ENCODE data around the gene TMC1.
A peak's percentile ranks its signal among the peaks of the same experiment; 100 is the strongest.

TMC1 gene

DNA sequence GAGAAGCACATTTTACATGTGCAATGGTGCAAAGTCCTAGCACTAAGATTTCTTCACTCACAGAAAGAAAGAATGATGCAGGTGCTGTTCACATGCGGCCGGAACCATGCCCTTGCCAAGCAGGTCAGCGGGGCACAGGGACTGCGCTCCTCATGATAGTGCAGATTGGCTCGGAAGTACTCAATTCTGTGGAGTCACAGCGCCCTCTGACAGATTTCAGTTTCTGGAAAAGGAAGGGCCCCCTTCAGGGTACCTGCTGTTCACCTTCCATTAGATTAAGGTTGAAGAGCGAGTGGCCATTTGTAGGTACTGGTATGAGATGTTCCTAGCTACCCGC is 75.7 kb downstream of the TMC1 start:
- no peak overlapping the region for H3K4me3 ChIP-seq (ENCODE audit: low read depth, low read length)
- DNase-seq (ENCODE audit: low read depth), result no peak

DNA sequence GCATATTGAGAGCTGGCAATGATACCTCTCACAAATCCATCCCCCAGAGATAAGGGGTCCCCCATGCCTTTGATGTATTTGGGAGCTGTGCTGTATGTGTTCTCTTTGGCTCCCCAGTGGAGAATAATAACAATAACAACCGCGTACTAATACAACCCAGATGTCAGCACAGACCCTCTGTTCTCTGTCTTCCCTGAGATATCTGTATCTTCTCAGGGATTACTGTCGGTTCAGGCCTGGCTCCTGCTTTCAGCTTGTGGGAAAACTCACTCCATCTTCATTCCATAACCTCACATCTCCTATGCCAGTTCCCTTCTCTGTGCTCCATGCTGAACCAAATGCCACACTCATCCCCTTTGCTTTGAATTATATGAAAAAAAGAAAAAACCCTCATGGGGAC is 76.2 kb downstream of the TMC1 start:
- no peak for DNase-seq (ENCODE audit: low read depth)
- H3K4me3 ChIP-seq (ENCODE audit: low read depth, low read length), result no peak overlapping the region

DNA sequence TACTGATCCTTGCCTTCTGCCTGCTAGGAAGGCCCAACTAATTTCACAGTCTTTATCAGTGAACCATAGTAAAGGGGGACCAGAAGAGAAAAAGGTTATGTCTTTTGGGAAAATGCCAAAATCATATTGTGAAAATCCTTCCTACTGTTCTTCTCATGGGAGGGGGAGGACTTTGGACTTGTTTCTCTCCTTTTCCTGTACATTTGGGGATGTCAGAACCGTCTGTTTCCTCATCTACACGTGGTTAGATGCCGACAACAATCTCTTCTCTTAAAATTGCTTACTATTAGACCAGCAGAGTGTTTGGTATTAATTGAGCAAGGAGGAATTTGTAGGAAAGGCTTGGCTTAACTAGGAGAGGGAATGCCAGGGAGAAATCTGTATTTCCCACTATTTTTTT is 77.2 kb downstream of the TMC1 start:
- H3K4me3 ChIP-seq (ENCODE audit: low read depth, low read length), result no peak overlapping the region
- DNase-seq (ENCODE audit: low read depth), result no peak

- H3K4me3 ChIP-seq (ENCODE audit: low read depth, low read length), result no peak overlapping the region
- no peak for DNase-seq (ENCODE audit: low read depth)
These were observed 78.6 kb downstream of the TMC1 start for GRCh38 chr9:72599874-72600534.

DNA sequence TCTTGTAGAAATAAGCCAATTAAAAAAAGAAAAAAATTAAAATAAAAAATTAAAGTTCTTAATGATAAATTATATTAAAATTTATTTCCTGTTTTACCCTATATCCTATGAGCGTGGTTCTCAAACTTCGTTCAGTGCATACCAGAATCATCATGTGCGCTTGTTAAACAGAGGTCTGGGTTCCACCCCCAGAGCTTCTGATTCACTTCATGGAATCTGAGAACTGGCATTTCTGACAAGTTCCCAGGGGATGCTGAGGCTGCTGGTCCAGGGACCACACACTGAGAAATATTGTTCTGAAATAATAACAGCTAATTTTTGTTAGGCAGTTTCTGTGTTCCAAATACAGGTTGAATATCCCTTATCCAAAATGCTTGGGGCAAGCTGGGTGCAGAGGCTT is 79.3 kb downstream of the TMC1 start:
- DNase-seq (ENCODE audit: low read depth), result peak; percentile 48

GRCh38 chr9:72601615-72602014 is 80.2 kb downstream of the TMC1 start:
- no peak overlapping the region for H3K4me3 ChIP-seq (ENCODE audit: low read depth, low read length)
- DNase-seq (ENCODE audit: low read depth), result no peak

More for the DNA sequence above, 79.3 kb downstream of the TMC1 start:
- no peak overlapping the region for H3K4me3 ChIP-seq (ENCODE audit: low read depth, low read length)

DNA sequence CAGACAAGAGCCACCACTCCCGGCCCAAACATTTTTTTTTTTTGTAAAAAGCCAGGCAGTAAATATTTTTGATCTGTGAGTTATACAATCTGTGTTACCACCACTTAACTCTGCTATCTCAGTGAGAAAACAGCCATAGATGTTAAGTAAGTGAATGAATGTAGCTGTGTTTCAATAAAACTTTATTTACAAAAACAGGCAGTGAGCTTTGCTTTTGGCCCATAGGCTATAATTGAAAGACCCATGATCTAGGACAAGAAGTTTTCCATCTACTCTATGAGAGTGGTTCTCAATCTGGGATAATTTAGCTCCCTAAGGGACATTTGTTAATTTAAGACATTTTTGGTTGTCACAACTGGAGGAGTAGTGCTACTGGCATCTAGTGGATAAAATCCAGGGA is 91.0 kb downstream of the TMC1 start:
- no peak for DNase-seq (ENCODE audit: low read depth)
- no peak overlapping the region for H3K4me3 ChIP-seq (ENCODE audit: low read depth, low read length)

DNA sequence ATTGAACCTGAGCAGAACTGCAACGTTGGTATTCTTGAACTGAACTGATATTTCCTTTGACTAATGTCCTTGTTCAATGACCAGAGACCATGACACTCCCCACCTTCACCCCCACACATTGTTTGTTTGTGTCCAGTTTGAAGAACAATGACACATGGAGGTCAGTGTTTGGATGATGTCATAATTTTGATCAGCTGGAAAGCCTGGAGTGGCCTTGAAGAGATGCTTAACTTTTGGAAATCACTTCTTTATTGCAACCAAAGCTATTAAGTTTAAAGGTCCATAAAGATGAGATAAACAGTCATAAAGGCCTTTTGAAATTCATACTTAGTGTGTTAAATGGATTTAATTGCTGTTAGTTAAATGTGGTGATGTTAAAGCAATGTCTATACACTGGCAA is 92.7 kb downstream of the TMC1 start:
- H3K4me3 ChIP-seq (ENCODE audit: low read depth, low read length), result no peak overlapping the region
- DNase-seq (ENCODE audit: low read depth), result no peak

DNA sequence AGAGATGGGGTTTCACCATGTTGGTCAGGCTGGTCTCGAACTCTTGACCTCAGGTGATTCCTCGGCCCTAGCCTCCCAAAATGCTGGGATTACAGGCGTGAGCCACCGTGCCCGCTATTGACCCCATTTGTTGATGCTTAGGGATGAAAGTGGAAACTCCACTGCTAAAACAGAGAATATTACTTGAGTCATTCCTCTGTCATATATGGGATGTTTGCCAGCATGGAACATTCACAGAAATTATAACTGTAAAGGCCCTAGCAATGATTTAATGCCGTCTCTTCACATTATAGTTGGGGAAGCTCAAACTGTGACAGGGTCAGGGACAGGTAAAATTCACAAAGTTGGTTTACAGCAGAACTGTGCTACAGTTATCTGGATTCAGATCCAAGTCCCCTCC is 94.5 kb downstream of the TMC1 start:
- DNase-seq (ENCODE audit: low read depth), result no peak
- H3K4me3 ChIP-seq (ENCODE audit: low read depth, low read length), result no peak overlapping the region

DNA sequence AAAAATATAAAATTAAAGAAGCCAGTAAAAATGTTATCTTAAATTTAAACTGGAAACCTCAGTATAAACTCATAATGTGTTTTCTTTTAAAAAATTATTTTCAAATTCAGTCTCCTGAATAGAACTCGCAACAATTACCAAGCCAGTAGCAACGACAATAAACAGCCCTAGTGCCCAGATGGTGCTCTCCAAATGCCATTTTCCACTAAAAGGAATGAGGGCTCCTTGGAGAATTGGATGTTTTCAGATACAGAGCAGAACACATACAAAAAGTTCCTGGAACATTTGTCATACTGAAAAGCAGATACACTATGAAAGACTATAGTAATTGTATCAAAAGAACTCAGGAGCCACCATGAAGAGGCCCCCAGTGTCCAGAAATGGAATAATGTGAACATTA is 97.4 kb downstream of the TMC1 start:
- DNase-seq (ENCODE audit: low read depth), result no peak
- no peak overlapping the region for H3K4me3 ChIP-seq (ENCODE audit: low read depth, low read length)

DNA sequence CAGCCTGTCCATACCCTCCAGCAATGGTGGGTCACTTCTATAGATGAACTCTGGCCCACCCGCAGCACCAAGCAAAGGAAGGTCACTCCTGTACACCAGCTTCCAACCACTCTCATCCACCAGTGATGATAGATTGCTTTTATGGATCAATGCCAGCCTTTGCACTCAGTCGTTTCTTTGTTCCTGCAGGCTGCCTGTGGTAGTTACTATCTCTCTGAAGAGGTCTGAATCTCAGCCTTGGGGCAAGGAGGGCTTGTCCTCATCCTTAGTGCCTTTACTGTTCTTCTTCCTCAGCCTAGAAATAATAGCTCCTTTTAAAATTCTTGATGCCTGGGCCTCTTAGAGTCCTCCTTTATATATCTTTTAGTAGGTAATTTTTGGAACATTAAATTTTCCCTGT is 100.8 kb downstream of the TMC1 start:
- DNase-seq (ENCODE audit: low read depth), result no peak
- no peak overlapping the region for H3K4me3 ChIP-seq (ENCODE audit: low read depth, low read length)

- H3K4me3 ChIP-seq (ENCODE audit: low read depth, low read length), result no peak overlapping the region
- no peak for DNase-seq (ENCODE audit: low read depth)
These were observed 101.7 kb downstream of the TMC1 start for GRCh38 chr9:72623156-72623555.

GRCh38 chr9:72627147-72627546 is 105.7 kb downstream of the TMC1 start:
- DNase-seq (ENCODE audit: low read depth), result no peak
- H3K4me3 ChIP-seq (ENCODE audit: low read depth, low read length), result no peak overlapping the region

DNA sequence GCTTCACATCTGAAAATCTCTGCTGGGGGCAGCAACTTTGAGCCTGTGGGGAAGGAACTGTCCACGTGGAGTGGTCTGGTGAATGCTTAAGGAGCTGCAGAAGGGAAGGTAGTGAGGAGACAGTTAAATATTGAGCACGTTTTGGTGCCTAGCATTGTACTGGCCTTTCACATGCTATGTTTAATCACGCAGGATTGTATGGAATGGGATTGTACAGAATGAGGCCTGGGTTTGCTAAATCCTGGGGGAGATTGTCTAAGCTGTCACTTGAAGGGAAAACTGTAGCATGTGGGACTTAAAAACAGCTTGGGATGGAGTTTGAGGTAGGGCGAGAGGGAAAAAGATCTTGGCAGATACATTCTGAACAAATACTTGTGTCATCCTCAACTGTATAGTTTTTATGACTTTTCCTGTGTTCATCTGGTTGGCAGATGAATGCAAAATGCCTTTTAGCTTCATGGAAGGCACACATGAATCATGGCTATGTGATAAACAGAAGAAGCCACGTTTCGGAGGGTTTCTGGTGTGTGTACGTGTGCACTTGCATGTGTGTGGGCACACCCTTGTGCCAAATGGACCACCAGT is 106.6 kb downstream of the TMC1 start:
- no peak overlapping the region for H3K4me3 ChIP-seq (ENCODE audit: low read depth, low read length)
- no peak for DNase-seq (ENCODE audit: low read depth)

GRCh38 chr9:72633966-72634365 is 112.6 kb downstream of the TMC1 start:
- no peak overlapping the region for H3K4me3 ChIP-seq (ENCODE audit: low read depth, low read length)
- DNase-seq (ENCODE audit: low read depth), result peak; percentile 49

GRCh38 chr9:72635197-72635596 is 113.8 kb downstream of the TMC1 start:
- no peak for DNase-seq (ENCODE audit: low read depth)

DNA sequence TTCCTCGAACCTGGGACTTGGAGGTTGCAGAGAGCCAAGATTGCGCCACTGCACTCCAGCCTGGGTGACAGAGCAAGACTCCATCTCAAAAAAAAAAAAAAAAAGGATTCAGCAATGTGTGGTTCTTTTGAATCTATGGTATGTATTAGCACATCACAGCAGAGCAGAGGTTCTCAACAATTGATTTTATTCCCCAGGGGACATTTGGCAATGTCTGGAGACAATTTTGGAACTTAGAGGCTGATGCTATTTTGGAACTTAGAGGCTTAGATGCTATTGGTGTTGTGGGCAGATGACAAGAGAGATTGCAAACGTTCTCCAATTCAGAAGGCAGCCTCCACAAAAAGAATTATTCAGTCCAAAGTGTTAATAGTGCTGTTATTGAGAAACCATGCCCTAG is 115.2 kb downstream of the TMC1 start:
- no peak for DNase-seq (ENCODE audit: low read depth)
- no peak overlapping the region for H3K4me3 ChIP-seq (ENCODE audit: low read depth, low read length)

More at GRCh38 chr9:72635197-72635596, 113.8 kb downstream of the TMC1 start:
- H3K4me3 ChIP-seq (ENCODE audit: low read depth, low read length), result no peak overlapping the region

DNA sequence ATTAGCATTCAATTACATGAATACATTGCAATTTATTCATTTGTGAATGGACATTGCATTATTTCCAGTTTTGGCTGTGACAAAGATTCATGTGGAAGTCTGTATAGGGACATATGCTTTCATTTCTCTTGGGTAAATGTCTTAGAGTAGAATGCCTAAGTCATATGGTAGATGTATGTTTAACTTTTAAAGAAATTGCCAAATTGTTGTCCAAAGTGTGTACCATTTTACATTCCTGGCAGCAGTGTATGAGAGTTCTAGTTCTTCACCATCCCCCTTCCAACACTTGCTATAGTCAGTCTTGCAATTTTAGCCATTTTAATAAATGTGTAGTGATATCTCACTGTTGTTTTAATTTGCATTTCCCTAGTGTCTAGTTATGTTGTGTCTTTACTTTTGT is 122.2 kb downstream of the TMC1 start:
- no peak overlapping the region for H3K4me3 ChIP-seq (ENCODE audit: low read depth, low read length)
- no peak for DNase-seq (ENCODE audit: low read depth)

GRCh38 chr9:72646061-72646460 is 124.7 kb downstream of the TMC1 start:
- no peak overlapping the region for H3K4me3 ChIP-seq (ENCODE audit: low read depth, low read length)
- DNase-seq (ENCODE audit: low read depth), result no peak

GRCh38 chr9:72648324-72649126 is 127.1 kb downstream of the TMC1 start:
- no peak for DNase-seq (ENCODE audit: low read depth)
- no peak overlapping the region for H3K4me3 ChIP-seq (ENCODE audit: low read depth, low read length)

DNA sequence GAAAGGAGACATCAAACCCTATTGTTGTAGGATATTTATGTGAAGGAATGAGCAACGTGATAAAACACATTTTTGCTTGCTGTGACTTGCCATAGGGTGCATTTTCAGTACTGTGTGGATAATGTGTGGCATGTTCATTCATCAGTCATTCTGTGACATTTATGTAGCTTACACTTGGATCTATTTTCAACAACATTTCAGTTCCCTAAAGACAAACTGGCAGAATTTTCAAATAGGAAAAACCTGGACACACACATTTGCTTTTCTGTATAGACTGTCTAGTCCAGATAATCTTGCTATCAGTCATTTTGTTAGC is 127.7 kb downstream of the TMC1 start:
- no peak for DNase-seq (ENCODE audit: low read depth)
- no peak overlapping the region for H3K4me3 ChIP-seq (ENCODE audit: low read depth, low read length)
